HG03439 (cell line): ENCODE measurements around the gene PDZD2.
"Not testable (repeated sequence)": the region's sequence is repeated elsewhere in the genome, so short reads cannot be mapped to it uniquely, and the experiment has no call there.

Experiments
- ATAC-seq: cut with Tn5 transposase; IDR thresholded peaks from one replicate; pipeline ENCODE4 v1.9.1; 2021; ENCODE audit warnings: mild to moderate bottlenecking, moderate library complexity; ENCODE audit not compliant: unreplicated experiment

PDZD2 gene

DNA sequence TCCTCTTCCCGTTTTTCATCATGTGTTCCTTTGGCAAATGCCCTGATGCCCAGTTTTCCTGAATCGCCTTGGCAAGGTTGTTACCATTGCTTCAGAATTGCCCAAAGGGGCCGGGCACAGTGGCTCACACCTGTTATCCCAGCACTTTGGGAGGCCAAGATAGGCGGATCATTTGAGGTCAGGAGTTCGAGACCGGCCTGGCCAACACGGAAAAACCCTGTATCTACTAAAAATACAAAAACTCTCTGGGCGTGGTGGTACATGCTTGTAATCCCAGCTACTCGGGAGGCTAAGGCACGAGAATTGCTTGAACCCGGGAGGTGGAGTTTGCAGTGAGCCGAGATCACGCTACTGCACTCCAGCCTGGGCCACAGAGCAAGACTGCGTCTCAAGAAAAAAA, 125.8 kb downstream of the PDZD2 start:
- not testable (repeated sequence) for ATAC-seq

DNA sequence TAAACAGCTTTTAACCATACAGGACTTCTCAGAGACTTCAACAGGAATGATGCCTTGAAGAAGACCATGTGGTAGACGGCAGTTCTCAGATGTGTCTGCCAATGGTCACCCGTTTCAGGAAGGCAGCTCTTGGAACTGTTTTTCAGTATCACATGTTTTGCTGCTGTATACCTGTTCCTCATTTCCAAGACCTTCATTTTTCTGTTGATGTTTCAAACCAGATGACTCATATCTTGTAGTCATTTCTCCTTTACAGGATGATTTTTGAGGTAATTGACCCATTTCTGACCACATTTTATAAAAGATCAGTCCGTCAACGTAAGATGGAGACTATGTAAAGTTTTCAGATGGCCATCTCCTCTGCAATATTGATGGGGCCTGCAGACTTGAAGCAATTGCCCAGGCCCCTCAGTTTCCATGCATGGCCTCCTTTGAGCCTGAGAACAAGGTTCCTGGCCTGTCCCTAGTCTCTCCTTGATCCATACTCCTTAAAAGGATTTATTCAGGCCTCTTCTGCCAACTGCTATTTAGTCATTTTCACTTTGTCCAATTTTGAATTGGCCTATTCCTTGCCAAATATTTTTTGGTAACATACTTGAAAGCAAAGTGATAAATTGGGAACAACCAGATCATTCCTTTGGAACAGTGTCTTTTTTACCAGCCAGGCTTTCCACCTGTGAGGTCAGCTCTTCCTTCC, 128.6 kb downstream of the PDZD2 start:
- no peak for ATAC-seq

DNA sequence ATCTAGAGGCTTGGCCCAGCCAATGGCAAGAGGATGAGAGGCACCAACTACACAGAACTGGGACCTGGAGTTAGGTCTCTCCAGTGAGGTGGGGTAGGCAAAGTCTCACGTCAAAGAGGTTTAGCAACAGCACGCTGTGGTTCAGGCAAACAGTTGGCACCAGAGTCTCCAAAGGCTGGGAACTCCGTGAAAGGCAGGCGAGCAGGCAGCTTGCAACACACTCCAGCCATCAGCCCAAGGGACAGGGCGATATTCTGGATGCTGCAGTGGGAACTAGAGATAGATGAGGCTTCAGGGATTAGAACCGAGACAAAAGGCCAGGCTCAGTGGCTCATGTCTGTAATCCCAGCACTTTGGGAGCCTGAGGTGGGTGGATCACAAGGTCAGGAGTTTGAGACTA, 129.1 kb downstream of the PDZD2 start:
- ATAC-seq, result no peak

DNA sequence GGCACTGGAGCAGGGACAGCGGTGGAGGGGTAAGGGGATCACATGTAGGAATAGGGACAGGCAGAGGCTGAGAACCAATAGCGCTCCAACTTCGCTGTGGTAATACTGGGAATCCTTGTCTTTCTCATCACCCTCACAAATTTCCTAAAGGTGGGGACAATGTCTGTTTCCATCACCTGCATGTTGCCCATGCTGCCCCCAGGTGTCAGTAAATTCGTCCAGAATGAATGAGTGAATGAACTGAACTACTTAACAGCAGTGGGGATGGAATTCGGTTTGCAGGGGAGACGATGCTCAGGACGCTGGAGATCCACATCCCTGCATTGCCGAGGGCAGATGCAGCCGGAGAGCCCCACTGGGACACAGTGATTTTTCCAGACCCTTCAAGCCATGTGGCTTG, 129.9 kb downstream of the PDZD2 start:
- ATAC-seq, result no peak

DNA sequence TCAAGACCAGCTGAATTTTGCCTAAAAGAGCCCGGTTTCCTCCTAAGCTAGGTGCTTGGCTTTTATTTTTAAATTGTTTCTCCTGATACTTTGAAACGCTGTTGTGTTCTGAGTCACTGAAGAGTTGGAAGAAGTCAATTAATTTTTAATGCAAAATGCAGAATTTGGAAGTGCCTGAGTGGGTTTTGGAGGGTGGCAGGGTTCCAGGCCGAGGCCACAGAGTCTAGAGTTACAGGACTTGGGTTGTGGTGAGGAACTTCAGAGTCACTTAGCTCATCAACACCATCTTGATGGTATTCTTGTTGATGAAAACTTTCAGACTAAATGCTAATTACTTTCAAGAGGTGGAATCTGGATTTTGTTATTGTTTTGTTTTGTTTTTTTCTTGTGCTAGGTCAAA, 130.6 kb downstream of the PDZD2 start:
- ATAC-seq, result no peak

DNA sequence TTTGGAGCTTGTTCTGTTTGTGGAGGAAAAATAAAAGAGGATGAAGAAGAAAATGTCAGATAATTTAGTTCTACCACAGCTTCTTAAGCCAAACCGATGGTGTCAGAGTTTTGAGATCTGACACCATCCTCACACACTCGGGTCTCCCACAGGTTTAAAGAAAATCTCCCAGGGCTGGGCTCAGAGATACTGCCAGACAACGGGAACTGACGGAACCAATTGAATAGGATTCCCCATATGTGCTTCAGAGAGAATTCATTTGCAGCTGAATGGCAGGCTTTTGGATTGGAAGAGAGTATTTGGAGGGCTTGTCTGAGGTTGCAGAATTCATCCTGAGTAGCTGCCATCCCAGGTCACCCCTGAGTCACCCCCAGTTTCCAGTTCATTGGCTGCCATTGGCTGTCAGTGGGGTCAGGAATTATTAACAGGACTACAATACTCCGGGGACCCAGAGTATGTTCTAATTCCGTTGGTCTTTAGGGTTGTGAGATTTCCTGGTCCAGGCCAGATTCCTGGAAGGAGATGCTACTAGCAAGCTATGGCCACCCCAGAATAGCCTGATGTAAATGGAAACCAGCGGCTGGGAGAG, 131.3 kb downstream of the PDZD2 start:
- ATAC-seq, result no peak

DNA sequence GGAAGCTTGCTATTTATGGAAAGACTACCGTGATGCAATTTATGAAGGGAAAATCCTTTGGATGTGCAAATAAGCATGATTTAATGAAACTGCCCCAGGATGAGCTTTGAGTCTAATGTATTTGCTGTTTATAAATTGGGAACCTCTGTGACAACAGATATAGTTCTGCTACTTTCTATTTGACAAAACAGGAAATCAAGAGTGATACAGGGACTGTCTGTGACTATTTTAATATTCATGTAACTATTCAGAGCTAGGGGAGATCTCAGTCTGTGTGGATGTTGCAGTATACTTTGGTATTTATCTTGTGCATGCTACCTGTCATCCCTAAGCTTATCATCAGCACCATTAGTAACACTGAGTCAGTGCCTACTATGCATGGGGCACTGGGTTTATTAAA, 132.1 kb downstream of the PDZD2 start:
- ATAC-seq, result peak; percentile 96

DNA sequence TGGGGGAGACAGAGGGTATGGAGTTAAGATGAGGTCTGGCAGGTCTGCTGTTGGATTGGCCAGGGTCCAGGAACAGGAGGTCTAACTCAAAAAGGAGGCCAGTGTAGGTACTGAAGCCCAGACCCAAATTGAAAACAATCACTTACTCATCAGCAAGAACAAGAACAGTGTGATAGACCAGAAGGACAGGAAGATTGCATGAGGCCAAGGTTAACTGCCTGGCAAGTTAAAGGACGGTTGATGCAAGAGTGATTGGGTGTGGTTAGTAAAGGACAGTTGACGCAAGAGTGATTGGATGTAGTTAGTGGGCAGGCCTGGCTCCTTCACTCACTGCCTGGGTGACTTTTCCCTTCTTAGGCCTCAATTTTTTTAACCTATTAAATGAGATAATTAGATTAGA, 132.6 kb downstream of the PDZD2 start:
- peak; percentile 23 for ATAC-seq

DNA sequence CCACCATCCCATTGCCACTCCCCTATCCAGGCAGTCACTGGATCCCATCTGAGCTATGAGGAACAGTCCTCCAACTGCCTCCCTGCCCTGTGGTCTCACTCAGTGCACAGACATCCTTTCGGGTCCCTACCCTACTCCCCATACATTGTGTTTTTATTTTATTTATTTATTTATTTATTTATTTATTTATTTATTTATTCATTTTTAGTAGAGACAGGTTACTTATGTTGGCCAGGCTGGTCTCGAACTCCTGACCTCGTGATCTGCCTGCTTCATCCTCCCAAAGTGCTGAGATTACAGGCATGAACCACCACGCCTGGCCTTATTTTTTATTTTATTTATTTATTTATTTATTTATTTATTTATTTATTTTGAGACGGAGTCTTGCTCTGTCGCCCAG, 137.4 kb downstream of the PDZD2 start:
- not testable (repeated sequence) for ATAC-seq

DNA sequence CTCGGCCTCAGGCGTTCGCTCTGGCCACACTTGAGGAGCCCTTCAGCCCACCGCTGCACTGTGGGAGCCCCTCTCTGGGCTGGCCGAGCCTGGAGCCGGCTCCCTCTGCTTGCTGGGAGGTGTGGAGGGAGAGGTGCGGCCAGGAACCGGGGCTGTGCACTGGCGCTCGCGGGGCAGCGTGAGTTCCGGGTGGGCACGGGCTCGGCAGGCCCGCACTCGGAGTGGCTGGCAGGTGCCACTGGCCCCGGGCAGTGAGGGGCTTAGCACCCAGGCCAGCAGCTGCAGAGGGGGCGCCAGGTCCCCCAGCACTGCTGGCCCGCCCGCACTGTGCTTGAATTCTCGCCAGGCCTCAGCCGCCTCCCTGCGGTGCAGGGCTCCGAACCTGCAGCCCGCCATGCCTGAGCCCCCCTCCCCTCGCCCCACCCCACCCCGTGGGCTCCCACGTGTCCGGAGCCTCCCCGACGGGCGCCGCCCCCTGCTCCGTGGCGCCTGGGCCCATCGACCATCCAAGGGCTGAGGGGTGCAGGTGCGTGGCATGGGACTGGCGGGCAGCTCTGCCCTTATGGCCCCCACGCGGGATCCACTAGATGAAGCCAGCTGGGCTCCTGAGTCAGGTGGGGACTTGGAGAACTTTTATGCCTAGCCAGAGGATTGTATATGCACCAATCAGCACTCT, 138.2 kb downstream of the PDZD2 start:
- no peak for ATAC-seq

DNA sequence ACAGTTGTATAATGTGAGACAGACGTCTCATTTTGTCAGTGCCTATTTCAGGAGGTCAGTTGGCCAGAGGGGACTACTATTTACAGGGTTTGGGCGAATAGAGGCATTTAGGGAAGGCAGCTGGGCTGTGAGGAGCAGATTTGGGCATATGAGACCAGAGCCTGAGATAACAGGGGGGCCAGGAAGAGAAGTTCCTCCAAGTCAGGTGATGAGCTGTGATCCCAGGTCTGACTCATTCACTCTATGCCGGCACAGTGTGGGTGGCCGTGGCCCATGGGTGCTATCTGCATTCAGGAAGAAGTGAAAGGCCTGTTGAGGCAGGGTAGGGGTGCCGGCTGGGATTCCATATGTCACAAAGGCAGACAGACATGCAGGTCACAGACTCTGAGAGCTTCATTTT, 142.8 kb downstream of the PDZD2 start:
- ATAC-seq, result no peak

DNA sequence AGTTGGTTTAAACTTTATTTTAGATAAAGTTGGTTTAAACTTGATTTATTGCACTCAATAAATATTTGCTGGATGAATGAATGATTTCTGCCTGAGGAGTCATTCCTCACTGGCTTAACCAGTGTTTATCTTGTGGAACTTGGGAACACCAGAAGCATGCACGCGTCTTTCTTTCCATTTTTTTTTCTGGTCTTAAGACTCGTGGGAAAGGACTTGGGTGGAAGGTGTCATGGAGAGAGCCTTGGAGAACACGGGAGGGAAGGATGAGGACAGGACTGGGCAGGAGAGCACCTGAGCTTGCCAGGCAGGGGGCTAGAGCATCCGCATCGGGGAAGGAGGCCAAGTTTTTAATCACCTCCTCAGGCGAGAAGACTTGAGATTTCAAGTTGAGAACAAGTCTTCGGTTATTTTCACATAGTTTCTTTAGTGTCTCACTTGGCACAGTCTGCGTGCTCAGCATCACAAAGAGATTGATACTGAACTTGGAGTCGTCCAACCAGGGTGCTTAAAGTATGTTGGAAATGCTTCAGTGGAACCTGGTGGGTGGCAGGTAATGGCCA, 144.2 kb downstream of the PDZD2 start:
- ATAC-seq, result no peak

DNA sequence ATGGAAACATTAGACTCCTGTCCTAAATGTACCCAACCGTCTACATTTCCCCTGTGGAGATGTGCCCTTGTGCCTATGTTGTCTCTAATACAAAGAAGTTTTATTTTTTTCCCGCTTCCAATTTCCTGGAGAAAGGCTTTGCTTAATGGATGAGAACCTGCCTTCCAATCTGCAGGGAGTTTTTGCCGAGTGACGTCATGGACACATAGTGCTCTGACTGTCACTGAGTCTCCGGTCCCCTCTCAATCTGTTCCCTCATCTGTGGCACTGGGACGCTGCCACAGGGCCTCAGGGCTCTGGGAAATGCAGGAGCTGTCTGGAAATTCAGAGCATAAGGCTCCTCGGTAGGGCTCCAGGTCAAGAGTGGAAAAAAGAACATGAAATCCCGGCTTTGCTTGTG, 144.8 kb downstream of the PDZD2 start:
- ATAC-seq, result no peak

DNA sequence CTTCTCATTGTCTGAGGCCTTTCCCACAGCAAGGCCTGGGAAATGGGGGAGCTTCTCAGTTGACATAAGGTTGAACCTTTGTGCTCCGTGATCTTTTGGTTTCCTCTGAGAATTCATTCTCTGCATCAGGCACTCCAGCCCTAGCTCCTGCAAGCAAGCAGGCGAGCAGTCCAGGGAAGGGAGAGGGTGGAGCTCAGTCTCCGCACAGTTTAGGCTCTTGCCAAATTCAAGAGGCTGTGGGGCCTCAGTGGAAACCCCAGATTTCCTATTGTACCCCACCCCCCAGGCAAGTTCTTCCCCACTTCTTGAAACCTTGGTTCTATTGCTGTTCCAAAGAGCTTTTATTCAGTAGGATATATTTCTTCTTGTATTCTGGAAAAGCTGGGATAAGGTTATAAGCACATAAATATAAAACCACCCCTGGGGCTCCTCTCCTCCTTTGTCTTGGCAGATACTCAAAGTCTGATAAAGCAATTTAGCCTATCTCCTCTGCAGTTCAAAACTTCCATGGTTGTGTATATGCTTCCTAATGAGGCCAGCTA, 147.2 kb downstream of the PDZD2 start:
- no peak for ATAC-seq

DNA sequence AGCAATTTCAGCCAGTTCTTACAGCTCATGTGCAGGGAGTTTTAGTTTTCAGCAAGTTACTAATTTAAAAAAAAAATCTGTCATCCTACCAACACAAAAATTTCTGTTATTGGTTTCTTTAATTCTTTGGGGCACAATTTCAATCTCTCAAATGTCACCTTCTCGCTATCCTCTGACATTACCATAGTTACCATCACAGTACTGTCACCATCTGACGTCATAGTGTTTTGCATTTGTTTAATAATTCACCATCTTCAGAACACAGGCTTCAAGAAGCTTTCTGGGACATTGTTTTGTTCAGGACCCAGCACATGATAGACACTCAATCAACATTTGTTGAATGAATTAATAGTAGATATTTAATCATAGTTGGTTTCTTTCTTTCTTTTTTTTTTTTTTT, 155.1 kb downstream of the PDZD2 start:
- no peak for ATAC-seq

DNA sequence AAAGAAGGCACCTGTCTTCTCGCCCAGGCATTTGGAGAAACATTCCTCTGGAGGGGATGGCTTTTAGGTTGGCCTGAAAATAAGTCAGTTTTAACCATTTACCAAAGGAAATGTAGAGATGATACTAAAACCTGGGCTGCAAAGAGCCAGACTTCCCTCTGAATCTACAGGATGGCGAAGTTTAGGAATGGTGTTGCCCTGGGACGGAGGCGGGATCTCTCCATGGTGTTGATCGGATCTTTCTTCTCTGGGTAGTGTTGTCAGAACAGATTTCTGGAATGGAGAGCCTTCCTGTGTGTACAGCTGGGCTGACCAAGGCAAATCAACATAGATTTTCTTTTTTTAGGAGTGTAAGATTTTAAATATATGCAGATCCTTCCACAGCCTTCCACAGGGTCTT, 159.2 kb downstream of the PDZD2 start:
- no peak for ATAC-seq

DNA sequence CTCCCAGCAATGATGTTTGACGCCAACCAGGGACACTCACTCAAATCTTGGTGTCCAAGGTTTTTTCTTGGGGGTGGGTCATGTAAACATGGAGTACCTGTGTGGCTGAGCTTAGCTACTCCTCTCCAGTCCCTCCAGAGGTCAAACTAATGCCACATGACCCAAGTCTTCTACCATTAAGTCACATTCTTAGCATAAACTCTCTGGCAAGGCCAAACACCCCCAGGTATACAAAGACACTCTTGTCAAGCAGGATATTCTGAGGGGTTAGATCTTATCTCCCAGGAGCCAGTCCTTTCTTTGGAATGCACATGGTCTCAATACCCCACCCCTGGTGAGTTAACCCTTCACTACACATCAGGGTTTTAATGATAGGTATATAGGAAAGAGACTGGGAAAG, 161.4 kb downstream of the PDZD2 start:
- no peak for ATAC-seq

DNA sequence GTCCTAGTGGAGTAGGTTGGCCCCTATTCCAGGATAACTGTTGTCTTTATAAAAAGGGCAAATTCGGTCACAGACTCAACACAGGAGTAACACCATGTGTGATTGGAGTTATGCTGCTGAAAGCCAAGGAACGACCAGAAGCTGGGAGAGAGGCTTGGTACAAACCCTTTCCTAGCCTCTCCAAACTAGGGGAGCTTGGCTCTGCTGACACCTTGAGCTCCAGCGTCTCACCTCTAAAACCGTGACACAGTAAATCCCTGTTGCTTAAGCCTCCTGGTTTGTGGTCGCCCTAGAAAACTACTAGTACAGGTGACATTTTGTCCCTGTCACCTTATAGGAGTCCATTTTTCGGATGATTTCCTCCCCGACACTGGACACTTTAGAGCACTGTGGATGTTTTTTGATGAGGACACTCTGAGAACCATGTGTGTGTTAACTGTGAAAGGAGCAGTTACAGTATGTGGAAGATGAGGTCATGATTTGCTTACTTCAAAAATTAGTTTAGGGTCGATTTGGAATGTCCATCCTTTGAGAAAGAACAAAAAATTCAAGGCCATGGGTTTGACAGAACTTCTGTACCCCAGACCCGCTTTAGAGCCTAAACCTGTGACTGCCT, 167.0 kb downstream of the PDZD2 start:
- ATAC-seq, result no peak

DNA sequence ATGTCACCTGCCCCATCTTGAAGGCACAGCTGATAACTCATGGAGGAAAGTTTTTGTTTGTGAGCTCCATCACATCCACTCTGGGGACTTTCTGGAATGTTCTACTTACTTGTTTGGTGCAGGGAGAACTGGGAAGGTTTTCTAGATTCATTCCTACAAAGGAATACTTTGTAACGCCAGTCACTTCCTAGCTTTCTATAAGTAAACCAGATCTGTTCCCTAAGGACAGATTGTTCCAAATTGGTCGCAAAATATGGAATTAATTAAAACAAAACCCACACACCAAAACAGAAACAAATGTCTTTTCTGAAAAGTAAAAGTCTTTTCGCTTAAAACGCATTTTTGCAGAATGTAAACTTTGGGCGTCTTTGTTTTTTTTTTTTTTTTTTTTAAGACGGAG, 167.6 kb downstream of the PDZD2 start:
- ATAC-seq, result no peak

DNA sequence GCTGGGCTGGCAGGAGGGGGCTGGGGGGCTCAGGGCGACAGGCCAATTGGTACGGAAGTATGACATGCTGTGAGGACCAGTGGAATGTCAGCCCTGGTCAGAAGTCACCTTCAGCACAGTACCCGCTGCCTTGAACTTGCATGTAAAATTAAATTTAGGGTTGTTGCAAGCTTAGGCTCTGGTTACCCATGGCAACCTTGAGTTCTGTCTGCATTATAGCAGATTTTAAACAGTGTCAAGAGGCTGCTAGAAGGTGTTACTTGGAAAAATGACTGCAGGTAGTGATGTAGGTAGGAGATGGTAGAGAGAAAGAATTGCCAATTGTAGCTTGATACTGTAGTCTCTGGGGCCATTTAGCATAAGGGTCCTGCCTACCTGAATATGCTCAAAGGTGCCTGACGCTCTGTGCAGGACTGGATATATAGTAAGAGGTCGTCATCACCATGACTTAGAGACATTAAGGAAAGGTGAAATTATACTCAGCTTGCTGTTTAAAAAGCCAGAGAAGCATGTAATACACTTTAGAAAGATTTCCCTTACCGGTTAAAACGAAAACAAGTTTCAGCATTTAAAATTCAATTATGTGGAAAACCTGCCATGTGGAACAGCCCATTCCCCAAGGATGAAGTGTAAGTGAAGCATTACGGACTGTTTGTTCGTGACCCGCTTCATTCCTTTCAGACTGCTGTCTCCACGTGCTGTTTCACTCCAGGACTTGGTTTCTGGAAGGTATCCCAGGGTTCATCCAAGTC, 169.0 kb downstream of the PDZD2 start:
- no peak for ATAC-seq
